Measurements from ENCODE around the gene TMEM219. TPM values are rescaled to one million over a fixed set of nuclear protein-coding genes. Genes with fewer than 3 reads are reported as not detected.

The TMEM219 gene
- total RNA-seq, 1 experiment from 2014 or later: 69.6 TPM

- peak overlapping the region; percentile 74; the same call in 1 of the 2 replicates for H3K27ac Mint-ChIP-seq
- H3K27me3 Mint-ChIP-seq (ENCODE audit: low read depth): no peaks in the 10 kb centered on the region
- H3K9me3 Mint-ChIP-seq: no peaks in the 10 kb centered on the region
- H3K36me3 Mint-ChIP-seq: peaks cover 40% of the 10 kb centered on the region
- POLR2A ChIA-PET: no interaction called here
- DNase-seq (ENCODE audit: low spot score) (no peak), ATAC-seq (no peak)
- 0 out of 2 replicates have a peak, but pooled peaks cover under 1% of the 10 kb centered on the region for H3K4me1 Mint-ChIP-seq
- H3K4me3 Mint-ChIP-seq: no peak overlapping the region
- CTCF ChIA-PET: interaction anchor here (0.5 to 1.7 kb wide), 3 partner anchors 16 to 43 kb away, joined by 3 to 9 read pairs (median 3); no protein-coding TSS in a partner anchor
- TF ChIP-seq OVOL2 (CRISPR knock-in tag; IDR thresholded peaks at IDR 0.05; ENCODE audit: borderline replicate concordance) (no peak), ELF4 (CRISPR knock-in tag; IDR thresholded peaks at IDR 0.05; ENCODE audit: low read depth) (no peak), IRF1 (CRISPR knock-in tag; IDR thresholded peaks at IDR 0.05) (no peak), CREB1 (CRISPR knock-in tag; IDR thresholded peaks at IDR 0.05) (no peak), NR3C1 (CRISPR knock-in tag; conservative IDR thresholded peaks at IDR 0.05; ENCODE audit: low read depth) (no peak), KAT7 (CRISPR knock-in tag; IDR thresholded peaks at IDR 0.05; ENCODE audit: borderline replicate concordance) (no peak), ZNF512 (CRISPR knock-in tag; IDR thresholded peaks at IDR 0.05; ENCODE audit: borderline replicate concordance) (no peak), ZNF423 (CRISPR knock-in tag; IDR thresholded peaks at IDR 0.05) (no peak), NFE2L1 (CRISPR knock-in tag; IDR thresholded peaks at IDR 0.05) (no peak), ZNF263 (CRISPR knock-in tag; IDR thresholded peaks at IDR 0.05; ENCODE audit: low read depth) (no peak), ZNF425 (CRISPR knock-in tag; conservative IDR thresholded peaks at IDR 0.05) (no peak)
Observed at GRCh38 chr16:29989111-29989858, 27.4 kb downstream of the TMEM219 start.

GRCh38 chr16:29990034-29990433 lies 28.2 kb downstream of the TMEM219 start:
- TF ChIP-seq ATF1 (CRISPR knock-in tag; IDR thresholded peaks at IDR 0.05) (no peak), ELF4 (CRISPR knock-in tag; IDR thresholded peaks at IDR 0.05; ENCODE audit: low read depth) (no peak), ZNF671 (CRISPR knock-in tag; IDR thresholded peaks at IDR 0.05) (no peak), FOXP1 (CRISPR knock-in tag; IDR thresholded peaks at IDR 0.05; ENCODE audit: borderline replicate concordance) (no peak)
- ATAC-seq: no peak
- ChIA-PET POLR2A (interaction anchor here (0.7 kb wide), 1 partner anchor 14 kb away, joined by 3 read pairs; no protein-coding TSS in a partner anchor), CTCF (interaction anchor here (1.7 to 2.2 kb wide), 2 partner anchors 11 to 42 kb away, joined by 9 read pairs; no protein-coding TSS in a partner anchor)
- H3K4me1 Mint-ChIP-seq: peaks cover 7% of the 10 kb centered on the region; the same call in 1 of the 2 replicates
- no peak for DNase-seq (ENCODE audit: low spot score)
- H3K27ac Mint-ChIP-seq: no peak overlapping the region
- no peaks in the 10 kb centered on the region for H3K27me3 Mint-ChIP-seq (ENCODE audit: low read depth)
- H3K9me3 Mint-ChIP-seq: no peaks in the 10 kb centered on the region
- H3K36me3 Mint-ChIP-seq: peaks cover 33% of the 10 kb centered on the region
- H3K4me3 Mint-ChIP-seq: no peak overlapping the region

- Mint-ChIP-seq H3K36me3 (peaks cover 26% of the 10 kb centered on the region), H3K4me3 (no peak overlapping the region), H3K9me3 (no peaks in the 10 kb centered on the region), H3K27me3 (ENCODE audit: low read depth) (no peaks in the 10 kb centered on the region), H3K4me1 (peaks cover 7% of the 10 kb centered on the region; the same call in 1 of the 2 replicates), H3K27ac (no peak overlapping the region)
- no peak for DNase-seq (ENCODE audit: low spot score)
- ChIA-PET POLR2A (interaction anchor here (0.7 kb wide), 1 partner anchor 15 kb away, joined by 3 read pairs; no protein-coding TSS in a partner anchor), CTCF (interaction anchor here (1.0 to 2.2 kb wide), 3 partner anchors 10 to 40 kb away, joined by 4 to 9 read pairs (median 4); partner anchors contain the start of genes TAOK2 and TLCD3B)
- ATAC-seq: no peak
- no peak for TF ChIP-seq JAZF1 (CRISPR knock-in tag; IDR thresholded peaks at IDR 0.05)
Observed at GRCh38 chr16:29990883-29991570, 29.1 kb downstream of the TMEM219 start.
